ENCODE data around the gene RIMBP2.
"Not testable (repeated sequence)": the region's sequence is repeated elsewhere in the genome, so short reads cannot be mapped to it uniquely, and the experiment has no call there.

The RIMBP2 gene

GRCh38 chr12:130647814-130648213, 68.3 kb downstream of the RIMBP2 start:
- no peak overlapping the region for H3K9ac ChIP-seq (ENCODE audit: low read depth in 1 of 2, low read length in 2 of 2)
- no peak overlapping the region for H3K27ac ChIP-seq (ENCODE audit: low read depth in 2 of 2, low read length in 2 of 2)
- no peaks in the 10 kb centered on the region for H3K9me3 ChIP-seq (ENCODE audit: control insufficient read depth in 2 of 2, low read length in 2 of 2)
- no peaks in the 10 kb centered on the region for H3K36me3 ChIP-seq (ENCODE audit: control insufficient read depth in 2 of 2, insufficient read depth in 2 of 2, low read length in 2 of 2)
- H3K4me1 ChIP-seq (ENCODE audit: control insufficient read depth in 2 of 2, insufficient read depth in 2 of 2, low read length in 2 of 2): no peaks in the 10 kb centered on the region
- no peaks in the 10 kb centered on the region for H3K27me3 ChIP-seq (ENCODE audit: control insufficient read depth in 2 of 2, insufficient read depth in 2 of 2, low read length in 2 of 2)
- H3K4me3 ChIP-seq (ENCODE audit: low read length in 2 of 2): no peak overlapping the region

GRCh38 chr12:130646716-130647370, 69.3 kb downstream of the RIMBP2 start:
- Histone ChIP-seq H3K9me3 (ENCODE audit: control insufficient read depth in 2 of 2, low read length in 2 of 2) (no peaks in the 10 kb centered on the region), H3K27ac (ENCODE audit: low read depth in 2 of 2, low read length in 2 of 2) (no peak overlapping the region), H3K4me1 (ENCODE audit: control insufficient read depth in 2 of 2, insufficient read depth in 2 of 2, low read length in 2 of 2) (no peaks in the 10 kb centered on the region), H3K4me3 (ENCODE audit: low read length in 2 of 2) (no peak overlapping the region), H3K36me3 (ENCODE audit: control insufficient read depth in 2 of 2, insufficient read depth in 2 of 2, low read length in 2 of 2) (no peaks in the 10 kb centered on the region), H3K27me3 (ENCODE audit: control insufficient read depth in 2 of 2, insufficient read depth in 2 of 2, low read length in 2 of 2) (no peaks in the 10 kb centered on the region), H3K9ac (ENCODE audit: low read depth in 1 of 2, low read length in 2 of 2) (no peak overlapping the region)

DNA sequence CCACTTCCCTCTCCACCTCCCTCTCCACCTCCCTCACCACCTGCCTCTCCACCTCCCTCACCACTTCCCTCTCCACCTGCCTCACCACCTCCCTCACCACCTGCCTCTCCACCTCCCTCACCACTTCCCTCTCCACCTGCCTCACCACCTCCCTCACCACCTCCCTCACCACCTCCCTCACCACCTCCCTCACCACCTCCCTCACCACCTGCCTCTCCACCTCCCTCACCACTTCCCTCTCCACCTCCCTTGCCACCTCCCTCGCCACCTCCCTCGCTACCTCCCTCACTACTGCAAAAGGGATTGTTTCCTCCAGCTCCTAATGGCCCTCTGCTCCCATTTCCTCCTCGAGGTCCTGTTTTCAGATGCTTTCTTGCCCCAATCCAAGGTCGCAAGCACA, 69.9 kb downstream of the RIMBP2 start:
- not testable (repeated sequence) for H3K27me3 ChIP-seq (ENCODE audit: control insufficient read depth in 2 of 2, insufficient read depth in 2 of 2, low read length in 2 of 2); H3K36me3 ChIP-seq (ENCODE audit: control insufficient read depth in 2 of 2, insufficient read depth in 2 of 2, low read length in 2 of 2); H3K27ac ChIP-seq (ENCODE audit: low read depth in 2 of 2, low read length in 2 of 2); H3K9ac ChIP-seq (ENCODE audit: low read depth in 1 of 2, low read length in 2 of 2); H3K9me3 ChIP-seq (ENCODE audit: control insufficient read depth in 2 of 2, low read length in 2 of 2); H3K4me3 ChIP-seq (ENCODE audit: low read length in 2 of 2); H3K4me1 ChIP-seq (ENCODE audit: control insufficient read depth in 2 of 2, insufficient read depth in 2 of 2, low read length in 2 of 2)

- H3K27ac ChIP-seq (ENCODE audit: low read depth in 2 of 2, low read length in 2 of 2): no peak overlapping the region
- no peaks in the 10 kb centered on the region for H3K4me1 ChIP-seq (ENCODE audit: control insufficient read depth in 2 of 2, insufficient read depth in 2 of 2, low read length in 2 of 2)
- no peaks in the 10 kb centered on the region for H3K27me3 ChIP-seq (ENCODE audit: control insufficient read depth in 2 of 2, insufficient read depth in 2 of 2, low read length in 2 of 2)
- no peak overlapping the region for H3K9ac ChIP-seq (ENCODE audit: low read depth in 1 of 2, low read length in 2 of 2)
- no peaks in the 10 kb centered on the region for H3K9me3 ChIP-seq (ENCODE audit: control insufficient read depth in 2 of 2, low read length in 2 of 2)
- no peak overlapping the region for H3K4me3 ChIP-seq (ENCODE audit: low read length in 2 of 2)
- no peaks in the 10 kb centered on the region for H3K36me3 ChIP-seq (ENCODE audit: control insufficient read depth in 2 of 2, insufficient read depth in 2 of 2, low read length in 2 of 2)
Observed at GRCh38 chr12:130645751-130646150, 70.3 kb downstream of the RIMBP2 start.

DNA sequence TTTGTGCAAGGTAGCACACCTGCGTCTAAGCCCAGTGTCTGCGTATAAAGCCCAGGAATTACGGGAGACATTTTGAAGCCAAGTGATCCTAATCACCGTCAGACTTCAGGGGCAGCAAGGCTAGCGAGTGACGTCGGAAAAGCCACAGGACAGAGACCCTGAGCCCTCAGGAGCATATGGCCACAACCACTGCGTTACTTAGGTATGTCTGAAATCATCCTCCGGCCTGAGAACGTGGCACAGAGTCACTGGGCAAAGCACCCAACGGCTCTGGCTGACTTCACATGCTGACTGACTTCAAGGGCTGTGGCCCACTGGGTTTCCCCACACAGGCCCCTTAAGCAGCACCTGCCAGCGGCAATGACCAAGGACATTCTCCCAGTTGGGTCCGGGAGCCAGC, 71.5 kb downstream of the RIMBP2 start:
- H3K36me3 ChIP-seq (ENCODE audit: control insufficient read depth in 2 of 2, insufficient read depth in 2 of 2, low read length in 2 of 2): no peaks in the 10 kb centered on the region
- no peaks in the 10 kb centered on the region for H3K4me1 ChIP-seq (ENCODE audit: control insufficient read depth in 2 of 2, insufficient read depth in 2 of 2, low read length in 2 of 2)
- no peak overlapping the region for H3K9ac ChIP-seq (ENCODE audit: low read depth in 1 of 2, low read length in 2 of 2)
- no peaks in the 10 kb centered on the region for H3K27me3 ChIP-seq (ENCODE audit: control insufficient read depth in 2 of 2, insufficient read depth in 2 of 2, low read length in 2 of 2)
- no peak overlapping the region for H3K27ac ChIP-seq (ENCODE audit: low read depth in 2 of 2, low read length in 2 of 2)
- H3K9me3 ChIP-seq (ENCODE audit: control insufficient read depth in 2 of 2, low read length in 2 of 2): no peaks in the 10 kb centered on the region
- no peak overlapping the region for H3K4me3 ChIP-seq (ENCODE audit: low read length in 2 of 2)

DNA sequence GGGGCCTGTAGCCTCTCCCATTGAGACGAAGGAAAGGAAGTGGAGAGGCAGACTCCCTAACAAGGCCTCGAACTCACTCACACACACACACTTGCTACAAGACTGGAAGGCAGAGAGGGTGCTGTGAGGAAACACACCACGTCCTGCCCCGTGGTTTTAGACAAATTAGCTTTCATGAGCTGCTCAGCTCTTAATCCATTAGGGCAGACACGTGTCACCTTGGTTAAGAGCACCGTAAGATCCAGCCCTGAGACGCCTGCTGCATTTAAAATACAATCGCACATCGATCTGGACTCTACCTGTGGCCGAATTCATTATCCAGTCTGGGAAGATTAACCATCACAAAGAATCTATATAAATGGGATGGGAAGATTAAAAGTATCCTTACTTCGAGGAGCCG, 72.0 kb downstream of the RIMBP2 start:
- H3K9me3 ChIP-seq (ENCODE audit: control insufficient read depth in 2 of 2, low read length in 2 of 2): no peaks in the 10 kb centered on the region
- H3K4me3 ChIP-seq (ENCODE audit: low read length in 2 of 2): no peak overlapping the region
- H3K36me3 ChIP-seq (ENCODE audit: control insufficient read depth in 2 of 2, insufficient read depth in 2 of 2, low read length in 2 of 2): no peaks in the 10 kb centered on the region
- no peak overlapping the region for H3K27ac ChIP-seq (ENCODE audit: low read depth in 2 of 2, low read length in 2 of 2)
- H3K9ac ChIP-seq (ENCODE audit: low read depth in 1 of 2, low read length in 2 of 2): no peak overlapping the region
- no peaks in the 10 kb centered on the region for H3K27me3 ChIP-seq (ENCODE audit: control insufficient read depth in 2 of 2, insufficient read depth in 2 of 2, low read length in 2 of 2)
- no peaks in the 10 kb centered on the region for H3K4me1 ChIP-seq (ENCODE audit: control insufficient read depth in 2 of 2, insufficient read depth in 2 of 2, low read length in 2 of 2)

- Histone ChIP-seq H3K4me1 (ENCODE audit: control insufficient read depth in 2 of 2, insufficient read depth in 2 of 2, low read length in 2 of 2) (no peaks in the 10 kb centered on the region), H3K9me3 (ENCODE audit: control insufficient read depth in 2 of 2, low read length in 2 of 2) (no peaks in the 10 kb centered on the region), H3K27ac (ENCODE audit: low read depth in 2 of 2, low read length in 2 of 2) (no peak overlapping the region), H3K36me3 (ENCODE audit: control insufficient read depth in 2 of 2, insufficient read depth in 2 of 2, low read length in 2 of 2) (no peaks in the 10 kb centered on the region), H3K4me3 (ENCODE audit: low read length in 2 of 2) (no peak overlapping the region), H3K27me3 (ENCODE audit: control insufficient read depth in 2 of 2, insufficient read depth in 2 of 2, low read length in 2 of 2) (no peaks in the 10 kb centered on the region), H3K9ac (ENCODE audit: low read depth in 1 of 2, low read length in 2 of 2) (no peak overlapping the region)
Observed at GRCh38 chr12:130642856-130643255, 73.2 kb downstream of the RIMBP2 start.

- Histone ChIP-seq H3K27ac (ENCODE audit: low read depth in 2 of 2, low read length in 2 of 2) (no peak overlapping the region), H3K36me3 (ENCODE audit: control insufficient read depth in 2 of 2, insufficient read depth in 2 of 2, low read length in 2 of 2) (no peaks in the 10 kb centered on the region), H3K9ac (ENCODE audit: low read depth in 1 of 2, low read length in 2 of 2) (no peak overlapping the region), H3K4me3 (ENCODE audit: low read length in 2 of 2) (no peak overlapping the region), H3K27me3 (ENCODE audit: control insufficient read depth in 2 of 2, insufficient read depth in 2 of 2, low read length in 2 of 2) (no peaks in the 10 kb centered on the region), H3K9me3 (ENCODE audit: control insufficient read depth in 2 of 2, low read length in 2 of 2) (no peaks in the 10 kb centered on the region), H3K4me1 (ENCODE audit: control insufficient read depth in 2 of 2, insufficient read depth in 2 of 2, low read length in 2 of 2) (no peaks in the 10 kb centered on the region)
Observed at GRCh38 chr12:130641533-130642184, 74.4 kb downstream of the RIMBP2 start.

GRCh38 chr12:130640901-130641300, 75.2 kb downstream of the RIMBP2 start:
- Histone ChIP-seq H3K4me1 (ENCODE audit: control insufficient read depth in 2 of 2, insufficient read depth in 2 of 2, low read length in 2 of 2) (no peaks in the 10 kb centered on the region), H3K36me3 (ENCODE audit: control insufficient read depth in 2 of 2, insufficient read depth in 2 of 2, low read length in 2 of 2) (no peaks in the 10 kb centered on the region), H3K9me3 (ENCODE audit: control insufficient read depth in 2 of 2, low read length in 2 of 2) (no peaks in the 10 kb centered on the region), H3K27ac (ENCODE audit: low read depth in 2 of 2, low read length in 2 of 2) (no peak overlapping the region), H3K9ac (ENCODE audit: low read depth in 1 of 2, low read length in 2 of 2) (no peak overlapping the region), H3K27me3 (ENCODE audit: control insufficient read depth in 2 of 2, insufficient read depth in 2 of 2, low read length in 2 of 2) (no peaks in the 10 kb centered on the region), H3K4me3 (ENCODE audit: low read length in 2 of 2) (no peak overlapping the region)

GRCh38 chr12:130640496-130640895, 75.6 kb downstream of the RIMBP2 start:
- no peak overlapping the region for H3K4me3 ChIP-seq (ENCODE audit: low read length in 2 of 2)
- H3K36me3 ChIP-seq (ENCODE audit: control insufficient read depth in 2 of 2, insufficient read depth in 2 of 2, low read length in 2 of 2): no peaks in the 10 kb centered on the region
- H3K27me3 ChIP-seq (ENCODE audit: control insufficient read depth in 2 of 2, insufficient read depth in 2 of 2, low read length in 2 of 2): no peaks in the 10 kb centered on the region
- no peaks in the 10 kb centered on the region for H3K9me3 ChIP-seq (ENCODE audit: control insufficient read depth in 2 of 2, low read length in 2 of 2)
- H3K9ac ChIP-seq (ENCODE audit: low read depth in 1 of 2, low read length in 2 of 2): no peak overlapping the region
- no peaks in the 10 kb centered on the region for H3K4me1 ChIP-seq (ENCODE audit: control insufficient read depth in 2 of 2, insufficient read depth in 2 of 2, low read length in 2 of 2)
- no peak overlapping the region for H3K27ac ChIP-seq (ENCODE audit: low read depth in 2 of 2, low read length in 2 of 2)
